Right cardiac atrium (tissue), 5 donors: ENCODE measurements around the gene SH3PXD2A. TPM values are rescaled to one million over a fixed set of nuclear protein-coding genes. Genes with fewer than 3 reads are reported as not detected.
"Not testable (repeated sequence)": the region's sequence is repeated elsewhere in the genome, so short reads cannot be mapped to it uniquely, and the experiment has no call there.

ENCODE experiments used
- ATAC-seq, 2 donors: fragments of 200-7000 bp; cut with Tn5 transposase; one replicate each; pipeline versions ENCODE4 v1.8.0 to v1.9.1; 2020; ENCODE audit warnings: moderate library complexity in 2 of 2, mild to moderate bottlenecking in 1 of 2
- DNase-seq, 3 donors: peaks; one replicate each; pipeline ENCODE4 v3.0.0-alpha.2; 2020
- H3K27ac ChIP-seq: one replicate; pipeline ENCODE4 v1.5.1; 2013; ENCODE audit warnings: mild to moderate bottlenecking, low read length, control low read depth, moderate library complexity
- H3K27me3 ChIP-seq: one replicate; pipeline ENCODE4 v1.6.1; 2013; ENCODE audit not compliant: control insufficient read depth, insufficient read depth
- H3K4me1 ChIP-seq: one replicate; pipeline ENCODE4 v1.6.1; 2013; ENCODE audit warnings: low read length; ENCODE audit not compliant: control insufficient read depth, insufficient read depth
- H3K4me3 ChIP-seq: one replicate; pipeline ENCODE4 v1.5.1; 2013; ENCODE audit warnings: low read length, control low read depth
- H3K9me3 ChIP-seq: one replicate; pipeline ENCODE4 v1.6.1; 2013; ENCODE audit warnings: low read length; ENCODE audit not compliant: control insufficient read depth
- WGBS: extraction: QIAGEN DNeasy Blood & Tissue Kit; methylation state at CpG from one replicate; pipeline ENCODE4 v1.1.7; 2013; 5-methylcytosine and 5-hydroxymethylcytosine counted together
- intact Hi-C, 4 donors: fragments of 100-400 bp; cut with DNase I; formaldehyde crosslinking; loops; one replicate each; pipeline versions ENCODE4 v1.11.0 to v1.14.0; 2022 to 2023
- polyA plus RNA-seq: library from polyadenylated mRNA; stranded (reverse); fragments of 200-250 nt; gene quantifications from one replicate; pipeline ENCODE4 v1.2.3, GENCODE V29; 2013
- total RNA-seq, 4 donors: library from RNA; stranded (reverse); fragmentation: NEBNext Ultra II Directional; extraction: Animal tissue kit (Norgen Biotek cat#: 25700); gene quantifications; one replicate each; pipeline ENCODE4 v1.2.1, GENCODE V29; 2021
- donor health status: healthy with polysubstance abuse.
- donor health status: DM: no; HTN: yes; CAD: no.
- donor health status: DM: no; HTN: no; CAD: no.
- donor health status: DM: no; HTN: yes; CAD: no; lungs with severe emphysema.
- donor health status: DM: yes; HTN: yes; CAD: no.

Gene SH3PXD2A
- total and polyA plus RNA-seq, 5 donors, result 13.5 to 31.7 (median 30.9) TPM

GRCh38 chr10:103820101-103821062, 35.0 kb downstream of the SH3PXD2A start:
- peaks cover 4% of the 10 kb centered on the region for H3K4me1 ChIP-seq
- H3K4me3 ChIP-seq, result no peak overlapping the region
- intact Hi-C loops, result no loop called here
- 21% methylated on average over 19 of the region's 19 CpGs for WGBS
- H3K9me3 ChIP-seq, result no peaks in the 10 kb centered on the region
- DNase-seq, result peak; percentile 85 to 94 (median 94)
- ATAC-seq, result peak; percentile 89 to 92
- no peak overlapping the region for H3K27ac ChIP-seq
- no peaks in the 10 kb centered on the region for H3K27me3 ChIP-seq

- 65% methylated on average over 7 of the region's 7 CpGs for WGBS
- Histone ChIP-seq H3K27ac (no peak overlapping the region), H3K9me3 (no peaks in the 10 kb centered on the region), H3K27me3 (no peaks in the 10 kb centered on the region), H3K4me3 (no peak overlapping the region), H3K4me1 (peaks cover 7% of the 10 kb centered on the region)
- ATAC-seq (no peak), DNase-seq (no peak)
- intact Hi-C loops, result no loop called here
Observed at GRCh38 chr10:103819493-103819892, 35.9 kb downstream of the SH3PXD2A start.

GRCh38 chr10:103818765-103819374, 36.5 kb downstream of the SH3PXD2A start:
- no peak overlapping the region for H3K27ac ChIP-seq
- no peak for DNase-seq

GRCh38 chr10:103818105-103818504, 37.3 kb downstream of the SH3PXD2A start:
- Histone ChIP-seq H3K27me3 (no peaks in the 10 kb centered on the region), H3K27ac (no peak overlapping the region), H3K9me3 (no peaks in the 10 kb centered on the region), H3K4me1 (peaks cover 2% of the 10 kb centered on the region), H3K4me3 (no peak overlapping the region)
- WGBS, result 87% methylated on average over 3 of the region's 3 CpGs
- no peak for DNase-seq
- intact Hi-C loops, result no loop called here
- no peak for ATAC-seq

More at GRCh38 chr10:103818765-103819374, 36.5 kb downstream of the SH3PXD2A start:
- no peaks in the 10 kb centered on the region for H3K9me3 ChIP-seq
- 79% methylated on average over 6 of the region's 6 CpGs for WGBS
- no peak for ATAC-seq
- no peak overlapping the region for H3K4me3 ChIP-seq
- H3K27me3 ChIP-seq, result no peaks in the 10 kb centered on the region
- peaks cover 5% of the 10 kb centered on the region for H3K4me1 ChIP-seq
- intact Hi-C loops, result no loop called here

GRCh38 chr10:103816431-103816830, 38.9 kb downstream of the SH3PXD2A start:
- H3K9me3 ChIP-seq, result no peaks in the 10 kb centered on the region
- peaks cover 7% of the 10 kb centered on the region for H3K4me1 ChIP-seq
- intact Hi-C loops, result no loop called here
- no peak overlapping the region for H3K4me3 ChIP-seq
- 73% methylated on average over 6 of the region's 6 CpGs for WGBS
- no peak for ATAC-seq
- H3K27me3 ChIP-seq, result no peaks in the 10 kb centered on the region
- no peak overlapping the region for H3K27ac ChIP-seq
- DNase-seq, result no peak

DNA sequence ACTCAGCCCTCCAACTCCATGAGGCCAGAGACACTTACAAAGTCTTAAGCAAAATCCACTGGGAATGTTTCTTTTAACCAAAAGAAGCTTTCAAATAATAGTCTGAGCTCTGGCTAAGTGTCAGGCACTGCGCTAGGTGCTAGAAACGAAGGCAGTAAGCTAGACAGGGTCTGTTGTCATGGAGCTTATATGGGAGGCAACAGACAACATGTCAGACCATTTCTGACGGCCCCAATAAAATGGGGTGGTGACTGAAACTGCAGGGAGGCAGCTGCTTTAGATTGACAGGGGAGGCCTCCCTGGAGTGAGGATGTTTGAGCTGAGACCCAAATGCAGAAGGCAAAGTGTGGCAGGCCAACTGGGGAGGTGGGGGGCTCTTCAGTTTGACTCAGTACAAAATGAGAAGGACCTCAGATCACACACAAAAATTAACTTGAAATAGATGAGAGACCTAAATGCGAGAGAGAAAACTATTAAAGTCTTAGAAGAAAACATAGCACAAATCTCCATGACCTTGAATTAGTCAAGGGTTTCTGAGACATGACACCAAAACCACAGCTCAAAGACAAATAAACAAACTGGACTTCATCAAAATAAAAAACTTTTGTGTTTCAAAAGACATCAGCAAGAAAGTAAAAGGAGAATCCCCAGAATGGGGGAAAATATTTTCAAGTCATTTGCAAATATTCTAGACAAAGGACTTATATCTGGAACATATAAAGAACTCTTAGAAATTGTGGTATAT, 40.6 kb downstream of the SH3PXD2A start:
- Histone ChIP-seq H3K4me3 (no peak overlapping the region), H3K27me3 (no peaks in the 10 kb centered on the region), H3K4me1 (peaks cover 7% of the 10 kb centered on the region), H3K27ac (no peak overlapping the region), H3K9me3 (no peaks in the 10 kb centered on the region)
- intact Hi-C loops, result no loop called here
- DNase-seq (no peak), ATAC-seq (no peak)
- 74% methylated on average over 4 of the region's 4 CpGs for WGBS

DNA sequence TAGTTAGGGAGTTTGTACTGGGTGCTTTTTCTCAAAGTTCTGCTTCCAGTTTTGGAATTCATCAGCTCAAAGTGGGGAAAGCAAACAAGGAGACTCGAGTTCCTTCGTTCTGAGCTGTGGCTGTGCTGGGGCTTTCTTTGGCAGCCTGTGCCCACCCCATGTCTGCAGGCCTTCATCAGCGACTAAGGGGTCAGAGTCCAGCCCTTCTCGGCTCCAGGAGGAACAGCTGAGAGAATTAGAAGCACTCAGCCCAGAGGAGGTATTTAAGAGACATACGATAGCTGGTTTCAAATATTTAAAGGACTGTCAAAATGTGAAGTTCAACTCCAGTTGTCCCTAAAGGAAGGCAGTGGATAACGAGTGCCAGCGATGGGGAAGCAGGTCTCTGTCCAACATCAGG, 41.3 kb downstream of the SH3PXD2A start:
- WGBS, result 59% methylated on average over 7 of the region's 7 CpGs
- DNase-seq (no peak), ATAC-seq (no peak)
- H3K4me1 ChIP-seq, result peaks cover 9% of the 10 kb centered on the region
- H3K27me3 ChIP-seq, result no peaks in the 10 kb centered on the region
- no peak overlapping the region for H3K4me3 ChIP-seq
- H3K27ac ChIP-seq, result no peak overlapping the region
- H3K9me3 ChIP-seq, result no peaks in the 10 kb centered on the region
- intact Hi-C loops, result no loop called here

GRCh38 chr10:103813312-103813711, 42.1 kb downstream of the SH3PXD2A start:
- ATAC-seq, DNase-seq, H3K4me1 ChIP-seq, H3K27ac ChIP-seq, H3K4me3 ChIP-seq, H3K9me3 ChIP-seq, H3K27me3 ChIP-seq, intact Hi-C loops: not testable (repeated sequence)
- over 99% methylated on average over 4 of the region's 4 CpGs for WGBS

DNA sequence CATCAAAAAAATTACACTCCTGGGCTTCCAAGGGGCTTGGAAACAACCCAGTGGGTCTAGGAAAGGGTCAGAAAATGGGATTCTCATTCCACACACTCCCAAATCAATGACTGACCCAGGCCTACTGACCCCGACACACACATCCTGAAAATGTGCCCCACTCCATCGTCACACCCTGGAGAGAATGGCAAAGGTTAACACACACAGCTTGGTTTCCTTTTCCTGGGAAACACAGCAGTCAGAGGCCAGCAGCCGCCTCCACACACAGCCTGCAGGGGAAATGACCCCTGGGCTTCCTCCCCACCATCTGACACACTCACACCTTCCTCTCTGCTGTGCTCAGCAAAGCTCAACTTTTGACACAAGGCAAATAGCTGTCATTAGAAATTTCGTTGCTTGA, 42.9 kb downstream of the SH3PXD2A start:
- Histone ChIP-seq H3K4me1 (peaks cover 10% of the 10 kb centered on the region), H3K4me3 (no peak overlapping the region), H3K9me3 (no peaks in the 10 kb centered on the region), H3K27me3 (no peaks in the 10 kb centered on the region), H3K27ac (no peak overlapping the region)
- ATAC-seq (peak; percentile 53 to 88), DNase-seq (peak in 2 of 3 donors; percentile 42 to 63)
- intact Hi-C loops, result no loop called here
- 54% methylated on average over 4 of the region's 4 CpGs for WGBS

GRCh38 chr10:103812004-103812403, 43.4 kb downstream of the SH3PXD2A start:
- H3K27me3 ChIP-seq, result no peaks in the 10 kb centered on the region
- intact Hi-C loops, result no loop called here
- H3K27ac ChIP-seq, result no peak overlapping the region
- DNase-seq (no peak), ATAC-seq (peak; percentile 16 to 21)
- WGBS, result 84% methylated on average over 3 of the region's 3 CpGs
- H3K4me3 ChIP-seq, result no peak overlapping the region
- no peaks in the 10 kb centered on the region for H3K9me3 ChIP-seq
- peaks cover 13% of the 10 kb centered on the region for H3K4me1 ChIP-seq

GRCh38 chr10:103811463-103811862, 43.9 kb downstream of the SH3PXD2A start:
- no peak for DNase-seq
- Histone ChIP-seq H3K27me3 (no peaks in the 10 kb centered on the region), H3K4me1 (peaks cover 13% of the 10 kb centered on the region), H3K4me3 (no peak overlapping the region), H3K27ac (no peak overlapping the region), H3K9me3 (no peaks in the 10 kb centered on the region)
- WGBS, result 88% methylated on average over 6 of the region's 6 CpGs
- no peak for ATAC-seq
- intact Hi-C loops, result no loop called here
